Posterior vena cava (tissue), 2 donors: Measurements from ENCODE around the gene NCR3LG1. TPM values are rescaled to one million over a fixed set of nuclear protein-coding genes. Genes with fewer than 3 reads are reported as not detected.

Experiments
- DNase-seq: peaks from one replicate; pipeline ENCODE4 v3.0.0-alpha.2; 2020; ENCODE audit warnings: low spot score
- intact Hi-C, 2 donors: fragments of 100-400 bp; cut with DNase I; formaldehyde crosslinking; loops; one replicate each; pipeline versions ENCODE4 v1.14.1 to v1.14.2; 2022 to 2023
- total RNA-seq, 2 donors: library from RNA; stranded (reverse); fragmentation: NEBNext Ultra II Directional; extraction: Animal tissue kit (Norgen Biotek cat#: 25700); gene quantifications; one replicate each; pipeline ENCODE4 v1.2.1, GENCODE V29; 2021
- donor health status: DM: yes; HTN: yes; CAD: no.
- donor health status: DM: yes; HTN: yes; CAD: no.

NCR3LG1 gene
- total RNA-seq, 2 donors from 2014 or later, result 2.5 to 2.9 TPM

DNA sequence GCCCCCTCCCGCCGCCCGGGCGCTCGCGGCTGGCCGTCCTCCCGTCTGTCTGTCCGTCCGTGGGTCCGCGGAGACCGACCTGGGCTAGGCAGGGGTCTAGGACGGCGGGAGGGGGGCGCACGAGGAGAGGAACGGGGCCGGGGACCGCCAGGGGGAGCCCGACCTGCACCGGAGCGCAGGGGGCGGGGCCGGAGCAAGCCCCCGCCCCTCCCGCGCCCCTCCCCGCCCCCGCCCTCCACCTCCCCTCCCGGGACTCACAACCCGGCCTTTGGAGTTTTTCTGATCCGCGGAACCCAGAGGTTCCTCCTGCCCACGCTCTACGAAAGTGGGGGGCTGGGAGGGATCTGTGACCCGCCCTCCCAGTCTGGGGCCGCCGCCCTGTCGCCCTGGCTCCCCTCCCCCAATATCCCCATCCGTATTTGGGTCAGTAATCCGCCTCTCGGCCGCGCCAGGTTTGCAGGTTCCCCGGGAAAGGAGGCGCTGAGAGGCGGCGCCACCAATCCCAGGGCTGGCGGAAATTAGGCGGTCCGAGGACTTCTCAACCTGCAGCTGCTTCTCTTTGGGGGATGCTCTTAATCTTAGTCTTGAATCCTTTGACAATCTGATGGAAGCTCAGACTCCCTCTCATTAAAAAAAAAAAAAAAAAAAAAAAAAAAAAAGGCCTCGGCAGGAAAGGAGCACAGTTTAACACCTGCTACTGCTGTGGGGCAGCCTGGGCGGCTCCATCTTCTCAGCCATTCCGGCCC, 37.8 kb downstream of the NCR3LG1 start:
- intact Hi-C loops, result no loop called here
- peak; percentile 87 for DNase-seq

DNA sequence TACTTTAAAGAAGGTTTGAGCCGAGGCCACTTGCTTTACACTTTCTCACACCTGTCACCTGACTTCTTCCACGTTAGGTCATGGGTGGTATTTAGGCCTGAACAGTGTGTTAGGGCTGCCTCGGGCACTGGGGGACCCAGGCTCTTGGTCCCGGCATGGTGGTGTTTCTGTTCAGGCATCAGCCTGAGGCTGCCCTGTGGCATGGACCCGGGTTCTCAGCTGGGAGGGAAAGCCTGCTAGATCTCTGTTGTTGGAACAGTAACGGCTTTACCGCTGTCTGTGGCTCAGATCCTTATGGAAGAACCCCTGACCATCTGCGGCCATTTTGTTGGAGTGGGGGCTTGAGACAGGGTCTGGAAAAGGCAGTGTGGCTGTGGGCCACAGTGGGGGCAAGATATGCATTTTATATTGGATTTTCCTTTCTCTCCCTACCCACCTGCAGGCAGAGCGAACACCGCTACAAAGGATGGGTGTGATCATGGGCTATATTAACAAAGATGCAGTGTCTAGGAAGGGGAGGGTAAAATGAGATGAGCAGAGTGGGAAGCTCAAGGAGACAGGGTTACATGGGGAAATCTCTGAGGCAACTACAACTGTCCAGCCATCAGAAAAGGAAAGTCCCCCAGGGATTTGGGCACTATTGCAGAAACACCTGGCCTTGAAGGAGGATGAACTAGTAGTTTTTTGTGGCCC, 38.5 kb downstream of the NCR3LG1 start:
- no peak for DNase-seq
- intact Hi-C loops, result no loop called here

DNA sequence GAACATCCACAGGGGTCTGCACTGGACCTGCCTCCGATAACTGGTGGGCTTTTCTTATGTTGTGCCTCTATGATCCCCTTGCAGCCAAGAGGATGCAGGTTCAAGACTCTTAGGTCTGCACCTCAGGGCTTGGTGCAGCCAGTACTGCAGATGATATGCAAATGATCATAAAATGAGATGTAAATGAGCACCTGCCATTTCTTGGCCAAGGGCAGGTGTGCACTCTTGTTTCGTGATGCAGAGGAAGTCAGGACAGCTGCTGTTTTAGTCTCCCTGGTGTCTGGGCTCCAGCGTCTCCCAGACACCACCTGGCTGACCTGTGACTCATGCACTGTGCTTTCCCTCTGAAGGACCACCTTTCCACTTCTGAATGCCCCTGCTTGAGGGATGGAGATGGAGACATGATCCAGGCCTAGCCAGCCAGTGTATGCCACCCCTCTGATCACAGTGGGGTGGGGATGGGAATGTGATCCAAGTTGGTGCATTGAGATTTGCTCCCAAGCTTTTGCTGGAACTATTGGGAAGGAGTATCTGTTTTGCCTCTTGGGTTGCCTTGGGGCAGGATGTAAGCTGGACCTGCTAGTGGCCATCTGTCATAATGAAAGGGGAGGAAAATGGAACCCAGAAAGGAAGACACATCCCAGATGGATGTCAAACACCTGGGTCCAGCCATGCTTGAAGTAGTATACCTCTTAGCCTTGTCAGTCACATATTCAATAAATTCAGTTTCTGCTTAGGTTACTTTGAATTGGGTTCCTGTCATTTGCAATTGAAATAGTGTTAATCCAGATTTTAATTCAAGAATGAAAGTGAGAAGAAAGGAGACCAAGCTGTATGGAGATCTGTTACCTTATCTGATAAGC, 40.1 kb downstream of the NCR3LG1 start:
- no peak for DNase-seq
- intact Hi-C loops, result no loop called here

DNA sequence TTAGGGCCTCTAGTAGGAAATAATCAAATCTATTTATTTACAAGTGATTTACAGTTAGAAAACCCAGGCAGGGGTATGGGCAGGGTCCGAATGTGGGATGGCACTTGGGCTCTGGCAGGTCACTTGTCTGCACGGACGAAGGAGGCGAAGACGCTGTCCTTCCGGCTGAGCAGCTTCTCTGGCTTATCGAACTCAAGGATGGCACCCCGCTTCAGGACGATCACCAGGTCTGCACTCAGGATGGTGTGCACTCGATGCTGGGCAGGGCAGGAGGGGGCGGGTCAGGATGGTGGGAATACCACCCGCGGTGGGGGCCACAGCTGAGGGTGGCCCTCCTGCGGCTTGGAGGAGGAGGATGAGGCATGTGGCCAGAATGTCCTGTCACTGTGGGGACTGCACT, 41.3 kb downstream of the NCR3LG1 start:
- intact Hi-C loops, result no loop called here
- peak; percentile 78 for DNase-seq

DNA sequence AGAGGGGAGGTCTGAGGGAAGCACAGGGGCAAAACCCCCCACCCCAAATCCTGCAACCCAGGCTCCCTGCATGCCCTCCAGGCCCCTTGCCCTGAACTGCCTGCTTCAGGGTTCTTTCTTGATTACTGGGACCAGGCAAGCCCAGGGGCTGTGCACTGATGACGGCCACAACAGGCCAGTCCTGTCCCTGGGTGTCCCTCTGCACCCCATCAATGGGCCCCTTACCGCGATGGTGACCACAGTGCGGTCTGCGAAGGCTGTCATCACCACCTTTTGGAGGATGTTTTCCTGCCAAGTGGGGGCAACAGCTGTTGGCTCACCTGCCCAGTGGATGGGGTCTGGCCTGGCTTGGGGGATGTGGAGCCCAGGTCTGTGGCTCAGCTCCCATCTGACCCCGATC, 41.9 kb downstream of the NCR3LG1 start:
- DNase-seq, result peak; percentile 80
- intact Hi-C loops, result no loop called here

DNA sequence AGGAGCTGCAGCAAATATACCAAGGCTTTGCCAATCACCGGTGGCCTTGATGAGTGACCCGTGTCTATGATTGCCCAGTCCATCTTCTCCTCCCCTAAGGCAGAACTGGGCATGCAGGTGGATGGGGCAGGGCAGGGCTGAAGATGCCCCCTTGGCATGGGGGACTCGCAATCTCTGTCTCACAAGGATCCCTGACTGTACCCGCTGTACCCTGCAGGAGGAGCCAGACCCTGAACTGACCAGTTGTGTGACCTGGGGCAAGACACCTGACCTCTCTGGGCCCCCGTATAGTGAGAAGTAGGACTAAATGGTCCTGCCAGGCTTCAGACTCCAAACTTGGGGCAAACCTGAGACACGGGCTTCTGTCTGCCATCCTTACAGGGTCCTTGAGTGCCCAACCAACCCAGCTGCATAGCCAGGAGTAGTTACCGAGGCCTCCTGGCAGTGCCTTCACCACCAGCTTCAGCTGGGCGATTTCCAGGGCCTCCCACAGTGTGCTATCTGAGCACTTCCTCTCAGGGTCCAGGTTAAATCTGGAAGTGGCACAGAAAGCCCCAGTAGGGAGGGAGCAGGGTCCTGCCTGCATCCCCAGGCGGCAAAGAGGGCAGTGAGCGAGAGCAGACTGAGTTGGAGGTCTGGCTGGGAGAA, 43.3 kb downstream of the NCR3LG1 start:
- DNase-seq, result peak; percentile 71
- intact Hi-C loops, result no loop called here

DNA sequence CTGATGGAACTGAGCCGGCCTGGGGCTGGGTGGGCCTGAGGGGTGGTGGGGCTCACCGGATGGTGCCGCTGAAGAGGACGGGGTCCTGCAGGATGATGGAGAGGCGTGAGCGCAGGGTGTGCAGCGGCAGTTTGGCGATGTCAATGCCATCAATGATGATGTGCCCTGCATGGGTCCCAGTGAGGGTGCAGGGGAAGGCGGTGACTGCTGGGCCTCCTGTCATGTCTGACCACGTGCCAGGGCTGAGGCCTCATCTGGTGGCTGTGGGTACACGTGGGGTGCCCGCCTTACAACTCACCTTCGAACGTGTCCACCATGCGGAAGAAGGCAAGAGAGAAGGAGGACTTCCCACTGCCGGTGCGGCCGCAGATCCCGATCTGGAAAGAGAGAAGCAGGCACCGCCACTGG, 44.0 kb downstream of the NCR3LG1 start:
- intact Hi-C loops, result no loop called here
- DNase-seq, result peak; percentile 71

DNA sequence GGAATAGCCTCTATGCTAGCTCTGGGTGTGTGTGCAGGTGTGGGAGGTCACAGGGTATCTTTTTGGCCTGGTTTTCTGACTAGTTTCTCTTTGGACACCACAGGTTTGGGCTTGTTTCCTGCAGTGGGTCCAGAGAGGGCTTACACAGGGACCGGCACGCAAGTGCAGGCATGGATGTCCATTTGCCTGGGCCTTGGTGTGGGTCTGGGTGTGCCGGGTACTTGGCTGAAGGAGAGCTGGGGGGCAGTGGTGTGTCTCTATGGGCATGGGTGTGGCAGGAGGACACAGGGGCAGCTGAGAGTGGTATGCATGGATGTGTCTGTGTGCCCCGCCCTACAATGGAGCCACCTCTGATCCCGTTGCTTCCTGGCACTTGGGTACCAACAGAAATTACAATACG, 44.4 kb downstream of the NCR3LG1 start:
- no peak for DNase-seq
- intact Hi-C loops, result no loop called here

DNA sequence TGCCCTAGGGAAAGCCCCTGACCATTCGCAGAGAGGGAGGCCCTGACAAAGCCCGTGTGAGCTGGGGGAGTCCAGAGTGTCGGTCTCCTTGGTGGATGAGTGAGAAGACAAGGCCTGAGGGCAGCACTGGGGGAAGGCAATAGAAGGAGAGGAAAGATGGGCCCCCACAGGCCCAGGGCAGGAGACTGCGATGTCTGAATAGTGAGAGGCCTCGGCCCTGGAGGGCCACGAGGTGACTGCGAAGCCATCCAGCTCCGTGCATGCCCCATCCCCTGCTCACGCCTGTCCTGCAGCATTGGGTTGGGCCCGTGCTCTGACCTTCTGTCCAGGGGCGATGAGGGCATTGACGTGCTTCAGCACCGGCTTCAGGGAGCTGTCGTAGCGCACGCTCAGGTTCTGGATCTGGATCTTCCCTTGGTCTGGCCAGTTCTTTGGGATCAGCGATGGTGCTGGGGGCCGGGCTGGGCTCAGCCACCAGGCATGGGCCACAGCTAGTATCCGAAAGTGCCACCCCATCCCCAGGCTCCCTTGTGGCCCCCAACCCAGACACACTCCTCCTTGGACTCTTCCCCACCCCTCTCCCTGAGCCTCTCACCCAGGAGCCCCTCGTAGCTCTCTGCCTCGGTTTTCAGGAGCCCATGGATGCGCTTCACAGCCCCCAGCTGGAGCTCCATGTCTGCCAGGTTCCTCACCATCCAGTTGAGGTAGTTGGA, 45.2 kb downstream of the NCR3LG1 start:
- no peak for DNase-seq
- intact Hi-C loops, result no loop called here

DNA sequence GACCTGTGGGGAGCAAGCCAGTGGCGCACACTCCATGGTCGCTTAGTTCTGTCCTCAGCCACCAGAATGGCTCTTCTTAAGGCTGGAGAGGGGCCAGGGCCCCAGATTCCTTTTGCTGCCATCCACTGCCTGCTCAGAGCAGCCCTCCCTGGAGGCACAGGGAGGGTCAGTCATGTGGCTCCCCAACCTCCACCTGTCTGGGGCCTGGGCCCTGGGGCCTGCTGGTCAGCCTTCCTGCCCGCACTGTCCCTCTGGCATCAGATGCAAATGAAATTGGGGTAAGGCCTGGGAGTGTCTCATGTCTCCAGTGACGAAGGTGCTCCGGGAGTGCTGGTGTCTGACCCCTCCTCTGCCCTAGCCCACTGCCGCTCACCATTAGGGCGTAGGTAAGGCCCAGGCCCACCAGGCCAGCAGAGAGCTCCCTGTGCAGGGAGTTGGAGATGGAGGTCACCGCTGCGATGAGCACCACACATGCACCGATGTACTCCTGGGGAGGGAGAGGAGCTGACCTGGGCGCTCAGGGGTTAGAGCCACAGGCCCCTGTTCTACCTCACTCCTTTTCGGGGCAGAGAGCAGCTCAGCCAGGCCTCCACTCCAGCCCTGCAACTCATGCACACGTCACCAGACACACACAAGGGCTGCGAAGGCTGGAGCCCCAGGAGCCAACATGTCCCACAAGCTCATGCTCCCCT, 45.9 kb downstream of the NCR3LG1 start:
- DNase-seq, result no peak
- intact Hi-C loops, result no loop called here

DNA sequence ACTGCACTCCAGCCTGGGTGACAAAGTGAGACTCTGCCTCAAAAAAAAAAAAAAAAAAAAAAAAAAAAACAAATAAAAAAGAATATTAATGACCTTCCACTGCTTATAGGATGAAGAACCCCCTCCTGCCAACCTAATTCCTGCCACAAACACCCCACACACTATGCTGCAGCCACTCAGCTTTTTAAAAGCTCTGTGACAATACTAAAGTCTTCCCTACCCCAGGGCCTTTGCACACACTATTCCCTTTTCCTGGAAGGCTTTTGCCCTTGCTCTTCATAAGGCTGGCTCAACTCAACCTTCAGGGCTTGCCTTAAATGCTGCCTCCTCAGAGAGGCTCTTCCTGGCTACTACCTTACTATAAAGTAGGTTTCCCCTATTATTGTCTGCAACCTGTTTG, 47.6 kb downstream of the NCR3LG1 start:
- DNase-seq, result no peak
- intact Hi-C loops, result no loop called here

DNA sequence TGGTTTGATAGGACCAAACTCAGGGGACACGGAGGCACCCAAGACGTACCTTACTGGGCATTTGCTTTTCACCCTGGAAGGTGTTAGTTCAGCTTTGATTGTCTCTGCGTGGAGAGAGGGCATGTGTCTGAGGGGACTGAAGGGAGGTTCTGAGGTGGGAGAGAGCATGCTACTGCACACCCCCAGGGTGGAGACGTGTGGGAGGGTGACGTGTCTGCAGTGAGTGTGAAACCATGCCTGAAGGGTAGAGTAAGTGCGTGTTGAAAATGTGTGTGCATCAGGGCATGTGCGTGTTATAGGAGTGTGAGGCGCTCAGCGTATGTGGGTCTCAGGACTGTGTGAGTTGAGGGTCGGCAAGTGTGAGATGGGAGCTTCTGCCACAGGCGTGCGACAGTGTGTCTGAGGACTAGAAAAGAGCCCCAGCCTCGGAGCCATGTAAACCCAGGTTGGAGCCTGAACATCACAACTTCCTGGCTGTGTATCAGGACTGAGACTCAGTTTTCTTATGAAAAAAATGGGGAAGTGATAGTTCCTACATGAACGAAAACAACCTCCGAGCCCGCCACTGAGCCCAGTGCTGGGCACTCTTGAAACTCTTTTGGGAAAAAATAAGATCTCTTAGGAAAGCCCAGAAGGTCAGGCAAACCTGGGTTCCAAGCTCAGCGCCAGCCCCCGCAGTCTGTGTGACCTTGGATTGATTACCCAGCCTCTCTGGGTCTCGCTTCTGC, 48.6 kb downstream of the NCR3LG1 start:
- peak; percentile 64 for DNase-seq

DNA sequence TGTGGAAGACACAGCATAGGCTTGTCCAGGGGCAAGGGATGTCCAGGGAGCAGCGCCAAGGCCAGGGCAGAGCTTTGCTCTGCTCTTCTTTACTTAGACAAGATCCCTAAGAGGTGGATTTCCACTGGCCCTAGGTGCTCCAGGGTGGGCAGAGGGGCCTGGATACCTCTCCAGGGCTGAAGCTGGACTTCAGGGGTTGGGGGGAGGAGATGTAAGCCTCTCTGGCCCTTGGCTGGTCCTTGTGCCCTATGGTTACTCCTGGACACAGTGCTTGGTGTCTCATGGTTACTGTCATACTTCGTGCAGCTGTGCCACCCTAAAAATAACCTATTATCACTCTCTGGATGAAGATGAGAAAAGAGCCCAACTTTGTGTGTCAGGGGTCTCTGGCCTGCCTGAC, 49.7 kb downstream of the NCR3LG1 start:
- DNase-seq, result no peak
- intact Hi-C loops, result no loop called here

More for the DNA sequence above, 48.6 kb downstream of the NCR3LG1 start:
- intact Hi-C loops, result no loop called here

DNA sequence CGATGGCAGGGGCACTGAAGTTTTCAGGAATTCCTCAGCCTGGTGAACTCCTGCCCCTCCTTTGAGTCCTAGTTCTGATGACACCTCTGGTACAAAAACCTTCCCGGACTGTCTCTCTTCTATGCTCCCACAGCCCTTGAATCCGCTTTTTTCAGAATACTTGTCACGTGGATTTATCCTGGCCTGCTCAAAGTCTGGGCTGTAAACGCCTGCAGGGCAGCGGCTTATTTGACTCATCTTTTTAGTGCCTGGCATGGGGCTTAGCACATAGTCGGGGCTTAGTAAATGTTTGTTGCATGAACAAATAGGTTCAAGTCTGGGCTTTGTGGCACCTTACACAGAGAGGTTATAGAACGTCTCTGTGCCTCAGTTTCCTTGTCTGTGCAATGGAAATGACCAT, 50.2 kb downstream of the NCR3LG1 start:
- intact Hi-C loops, result no loop called here
- DNase-seq, result peak; percentile 43

DNA sequence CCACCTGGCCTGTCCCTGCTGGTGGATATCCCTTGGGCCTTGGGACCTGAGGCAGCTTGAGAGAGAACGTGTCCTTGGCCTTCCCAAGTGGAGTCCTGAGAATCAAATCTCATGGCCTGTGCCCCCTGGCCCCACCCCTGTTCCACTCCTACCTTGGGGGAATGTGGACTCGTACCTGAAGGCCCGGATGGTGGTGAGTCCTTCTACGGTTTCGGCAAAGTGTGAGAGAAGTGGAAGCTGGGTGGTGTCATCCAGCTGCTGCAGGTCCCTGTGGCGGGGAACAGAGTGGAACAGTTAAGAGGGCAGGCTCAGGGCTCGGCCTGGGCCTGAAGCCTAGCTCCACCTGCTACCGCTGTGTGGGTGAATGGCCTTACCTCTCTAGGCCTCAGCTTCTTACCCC, 50.9 kb downstream of the NCR3LG1 start:
- peak; percentile 46 for DNase-seq
- intact Hi-C loops, result no loop called here

DNA sequence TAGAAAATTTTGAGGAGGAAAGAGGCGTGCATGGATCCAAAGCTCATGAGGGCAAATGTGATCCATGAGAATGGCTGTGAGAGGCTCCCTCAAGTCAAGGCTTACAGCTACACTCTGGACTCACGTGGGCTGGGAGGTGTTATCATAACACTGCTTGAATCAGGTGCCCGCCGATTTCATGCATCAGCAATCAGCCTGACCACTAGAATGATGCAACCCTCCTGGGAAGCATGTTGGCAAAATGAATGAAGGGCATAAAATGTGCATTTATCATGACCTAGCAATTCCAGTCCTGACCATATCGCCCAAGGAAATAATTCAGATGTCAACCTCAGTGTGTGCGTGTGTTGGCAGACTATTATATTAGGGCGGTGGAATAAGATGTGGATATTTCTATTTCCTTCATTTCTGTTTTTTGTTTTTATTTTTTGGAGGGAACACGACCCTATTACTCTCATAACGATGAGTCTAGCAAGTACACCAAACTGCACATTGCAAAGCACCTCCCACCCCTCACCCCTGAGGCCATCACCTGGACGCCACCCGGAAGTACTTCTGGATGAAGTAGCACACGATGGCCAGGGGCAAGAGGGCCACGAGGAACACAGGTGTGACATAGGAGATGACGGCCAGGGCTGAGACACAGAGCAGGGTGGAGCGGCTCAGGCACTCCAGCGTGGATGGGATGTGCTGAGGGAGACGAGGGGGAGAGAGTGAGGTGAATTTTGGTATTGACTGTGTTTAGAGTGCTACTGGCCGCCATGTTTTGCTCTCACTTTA, 52.6 kb downstream of the NCR3LG1 start:
- DNase-seq, result peak; percentile 59
- intact Hi-C loops, result no loop called here
